GM19240 (cell line): Measurements from ENCODE around the gene STAG1.
"Not testable (repeated sequence)": the region's sequence is repeated elsewhere in the genome, so short reads cannot be mapped to it uniquely, and the experiment has no call there.

Experiments used
- DNase-seq: peaks from one replicate; pipeline ENCODE4 v3.0.0; 2011; ENCODE audit warnings: low spot score; ENCODE audit not compliant: insufficient read length

The STAG1 gene

DNA sequence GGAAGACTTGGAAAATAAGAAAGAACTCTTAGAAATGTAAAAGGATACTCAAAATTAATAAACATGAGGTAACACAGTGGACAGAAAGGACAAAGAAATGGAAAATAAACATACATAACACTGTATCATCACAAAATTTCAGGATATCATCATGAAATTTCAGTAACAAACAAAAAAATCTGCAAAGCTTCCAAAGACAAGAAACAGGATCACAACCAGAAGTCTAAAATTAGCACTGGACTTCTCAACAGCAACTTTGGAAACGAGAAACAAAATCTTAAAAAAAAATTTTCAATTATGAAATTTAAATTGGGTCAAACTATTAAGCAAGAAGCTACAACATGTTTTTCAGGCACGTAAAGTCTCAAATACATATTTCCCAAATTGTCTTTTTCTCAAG, 238.8 kb downstream of the STAG1 start:
- DNase-seq = no peak

DNA sequence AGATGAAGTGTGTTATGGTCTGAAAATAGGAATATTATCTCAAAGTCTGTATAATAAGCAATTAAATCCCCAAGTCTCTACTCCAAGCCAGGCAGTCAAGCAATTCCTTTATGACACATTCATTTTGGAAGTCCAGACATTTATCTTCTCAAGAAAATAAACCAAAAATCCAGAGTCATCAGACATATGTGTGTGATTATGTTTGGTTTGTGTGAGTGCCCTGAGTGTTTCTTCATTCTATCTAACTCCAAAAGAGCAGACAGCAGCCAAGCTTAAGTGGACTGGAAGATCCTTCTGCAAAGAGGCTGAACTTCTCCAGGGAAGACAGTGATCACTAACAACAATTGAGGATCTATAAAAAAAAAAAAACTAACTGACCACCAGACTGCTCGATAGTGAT, 239.8 kb downstream of the STAG1 start:
- no peak for DNase-seq

DNA sequence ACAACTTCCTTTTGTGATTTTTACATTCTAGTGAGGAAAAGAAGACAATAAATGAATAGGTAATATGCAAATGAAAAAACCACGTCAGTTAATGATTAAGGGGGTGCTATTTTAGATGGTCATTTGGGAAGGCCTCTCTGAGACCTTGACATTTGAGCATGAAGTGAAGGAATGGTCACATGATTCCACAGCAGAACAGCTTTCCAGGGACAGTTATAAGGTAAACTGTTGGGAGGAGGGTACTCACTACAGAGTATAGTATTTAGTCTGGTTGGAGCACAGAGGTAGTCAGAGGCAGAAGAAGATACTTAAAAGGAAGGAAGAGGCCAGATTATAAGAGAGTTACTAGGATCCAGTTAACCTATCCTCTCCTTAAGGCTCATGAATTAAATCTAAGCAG, 246.5 kb downstream of the STAG1 start:
- DNase-seq = no peak

DNA sequence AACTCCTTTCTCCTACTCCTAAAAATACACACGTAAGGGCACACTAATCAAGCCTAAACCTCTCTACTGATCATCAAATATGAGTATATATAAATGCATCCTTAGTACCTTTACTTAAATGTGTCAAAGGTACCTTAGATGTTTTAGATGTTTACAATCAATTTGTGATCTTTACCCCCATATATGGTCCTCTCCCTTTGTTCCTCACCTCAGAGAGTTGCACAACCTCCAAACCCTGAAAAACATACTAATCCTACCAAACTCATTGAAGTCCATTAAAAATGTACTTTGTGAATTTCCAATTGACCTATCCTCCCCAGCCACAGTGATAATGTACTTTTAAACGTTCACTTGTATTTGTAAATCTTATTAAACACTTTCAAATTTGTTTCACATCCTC, 249.1 kb downstream of the STAG1 start:
- no peak for DNase-seq

DNA sequence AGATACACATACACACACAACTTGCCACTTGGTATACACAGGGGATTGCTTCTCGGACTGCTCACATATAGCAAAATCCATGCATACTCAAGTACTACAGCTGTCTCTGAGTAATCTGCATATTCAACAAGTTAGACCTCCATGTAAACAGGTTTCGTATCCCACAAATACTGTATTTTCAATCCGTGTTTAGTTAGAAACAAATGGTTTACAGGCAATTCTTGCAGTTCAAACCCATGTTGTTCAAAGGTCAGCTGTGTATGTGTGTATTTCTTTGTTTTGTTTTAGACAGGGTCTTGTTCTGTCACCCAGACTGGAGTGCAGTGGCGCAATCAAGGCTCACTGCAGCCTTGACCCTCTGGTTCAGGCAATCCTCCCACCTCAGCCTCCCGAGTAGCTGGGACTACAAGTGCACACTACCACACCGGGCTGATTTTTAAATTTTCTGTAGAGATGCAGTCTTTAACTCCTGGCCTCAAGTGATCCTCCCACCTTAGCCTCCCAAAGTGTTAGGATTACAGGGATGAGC, 253.2 kb downstream of the STAG1 start:
- DNase-seq = no peak

DNA sequence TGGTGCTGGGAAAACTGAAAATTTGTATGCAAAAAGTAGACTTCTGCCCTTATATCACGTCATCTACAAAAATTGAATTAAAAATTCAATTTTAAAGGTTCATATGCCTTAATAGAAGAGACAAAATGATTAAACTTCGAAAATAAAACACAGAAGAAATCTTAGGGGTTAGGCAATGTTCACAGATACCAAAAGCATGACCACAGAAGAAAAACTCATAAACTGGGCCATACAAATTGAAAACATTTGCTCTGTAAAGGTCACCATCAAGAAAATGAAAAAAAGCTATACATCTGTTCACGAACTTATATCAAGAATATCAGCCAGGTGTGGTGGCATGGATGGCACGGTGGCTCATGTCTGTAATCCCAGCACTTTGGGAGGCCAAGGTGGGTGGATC, 257.0 kb downstream of the STAG1 start:
- no peak for DNase-seq

DNA sequence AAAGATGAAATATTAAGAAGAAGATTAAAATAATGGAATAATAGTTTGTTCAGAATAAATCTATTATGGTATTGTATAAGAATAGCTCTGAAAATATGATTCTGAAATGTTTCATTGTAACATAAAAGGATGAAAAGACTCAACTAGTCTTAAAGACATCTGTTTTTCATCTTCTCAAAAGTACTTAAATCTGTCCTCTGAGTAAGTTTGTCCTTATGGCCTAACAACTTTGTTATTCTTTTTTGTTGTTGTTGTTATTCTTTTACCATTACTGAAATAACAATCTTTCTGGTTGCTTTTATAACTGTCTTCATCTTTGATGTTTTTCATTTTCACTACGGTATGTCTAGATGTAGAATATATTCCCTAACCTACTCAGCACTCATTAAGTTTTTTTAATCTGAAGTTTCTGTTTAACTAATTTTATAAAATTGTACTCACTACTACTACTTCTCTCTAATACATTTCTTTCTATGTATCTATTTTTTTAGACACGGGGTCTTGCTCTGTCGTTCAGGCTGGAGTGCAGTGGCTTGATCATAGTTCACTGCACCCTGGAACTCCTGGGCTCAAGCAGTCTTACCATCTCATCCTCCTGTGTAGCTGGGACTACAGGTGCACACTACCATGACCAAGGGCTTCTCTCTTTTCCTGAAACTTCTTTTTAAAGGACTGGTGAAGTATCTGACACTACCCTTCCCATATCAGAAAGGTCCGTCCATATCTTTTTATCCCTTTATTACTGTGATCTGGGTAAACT, 261.4 kb downstream of the STAG1 start:
- DNase-seq = no peak

DNA sequence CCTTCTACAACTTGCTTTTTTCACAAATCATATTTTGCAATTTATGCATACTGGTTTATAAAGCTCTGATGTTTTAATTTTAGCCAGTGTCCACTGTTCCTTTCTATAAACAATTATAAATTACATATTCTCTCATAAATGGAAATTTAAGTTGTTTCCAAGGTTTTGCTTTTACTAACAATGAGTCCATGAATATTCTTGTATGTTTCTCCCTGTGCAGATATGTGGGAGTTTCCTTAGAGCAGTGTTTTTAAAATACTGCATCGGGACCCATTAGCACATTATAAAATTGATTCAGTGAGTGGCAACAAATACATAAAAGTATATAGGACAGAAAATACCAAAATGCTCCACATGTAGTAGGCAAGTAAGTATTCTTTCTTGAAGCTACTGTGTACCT, 266.4 kb downstream of the STAG1 start:
- no peak for DNase-seq

DNA sequence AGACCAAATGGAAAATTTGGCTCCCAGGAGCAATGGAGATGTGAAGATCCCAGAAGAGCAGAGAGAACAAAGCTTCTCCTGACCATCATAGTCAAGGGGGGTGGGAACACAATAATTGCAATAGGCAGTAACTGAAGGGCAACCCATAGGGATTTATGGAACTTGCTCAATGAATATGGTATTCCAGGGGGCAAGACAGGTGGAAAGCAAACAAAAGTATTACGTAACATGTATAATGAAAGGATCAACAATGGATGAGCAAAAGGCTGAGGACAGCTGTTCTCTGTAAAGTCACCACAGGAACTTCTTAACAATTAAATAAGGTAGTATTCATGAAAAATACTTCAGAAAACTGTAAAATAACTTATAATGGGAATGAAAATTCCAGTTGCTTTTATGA, 275.9 kb downstream of the STAG1 start:
- no peak for DNase-seq

DNA sequence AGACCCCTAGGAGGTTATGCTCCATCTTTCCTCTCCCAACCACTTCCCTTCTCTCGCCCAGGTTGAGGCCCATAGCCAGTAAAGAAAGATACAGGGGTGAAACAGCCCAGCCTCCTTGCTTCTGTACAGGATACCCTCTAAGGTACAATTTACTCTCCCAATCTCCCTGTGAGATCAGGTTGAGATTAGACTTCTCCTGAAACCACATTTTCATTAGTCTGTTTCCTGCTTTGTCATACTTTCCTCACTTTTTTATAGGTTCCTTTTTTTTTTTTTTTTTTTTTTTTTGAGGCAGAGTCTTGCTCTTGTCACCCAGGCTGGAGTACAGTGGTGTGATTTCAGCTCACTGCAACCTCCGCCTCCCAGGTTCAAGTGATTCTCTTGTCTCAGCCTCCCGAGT, 277.3 kb downstream of the STAG1 start:
- DNase-seq = not testable (repeated sequence)

DNA sequence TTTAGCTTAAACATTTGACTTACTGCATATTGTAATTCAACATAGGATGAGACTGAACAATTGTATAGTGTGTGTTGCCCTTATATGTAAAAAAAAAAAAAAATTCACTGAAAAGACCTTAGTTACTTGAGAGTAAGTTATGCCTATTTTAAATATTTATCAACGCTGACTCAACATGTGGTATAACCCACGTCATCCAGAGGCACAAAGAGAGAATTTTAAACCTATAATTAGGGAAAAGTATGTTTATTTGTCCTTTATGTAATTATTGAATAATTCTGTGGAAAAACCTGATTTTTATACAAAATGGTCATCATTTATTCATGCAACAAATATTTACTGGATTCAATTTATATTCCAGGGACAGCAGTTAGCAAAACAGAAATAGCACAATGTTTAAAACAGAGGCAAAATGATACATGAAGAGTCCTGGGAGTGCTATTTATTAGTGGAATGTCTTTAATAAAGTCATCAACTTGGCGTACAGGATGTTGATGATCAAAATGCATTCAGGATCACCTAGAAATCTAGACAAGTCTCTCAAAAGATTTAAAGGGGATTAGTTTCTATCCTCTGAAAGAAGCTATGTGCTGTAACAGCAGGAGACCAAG, 278.4 kb downstream of the STAG1 start:
- no peak for DNase-seq

DNA sequence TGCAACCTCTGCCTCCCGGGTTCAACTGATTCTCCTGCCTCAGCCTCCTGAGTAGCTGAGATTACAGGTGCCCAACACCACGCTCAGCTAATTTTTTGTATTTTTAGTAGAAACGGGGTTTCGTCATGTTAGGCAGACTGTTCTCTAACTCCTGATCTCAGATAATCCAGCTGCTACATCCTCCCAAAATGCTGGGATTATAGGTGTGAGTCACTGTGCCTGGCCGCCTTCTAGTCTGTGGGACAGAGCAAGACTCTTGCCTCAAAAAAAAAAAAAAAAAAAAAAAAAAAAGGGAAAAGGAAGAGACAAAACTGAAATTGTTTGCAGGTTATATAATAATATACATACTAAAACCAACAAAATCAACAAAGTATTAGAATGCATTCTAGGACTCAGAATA, 286.9 kb downstream of the STAG1 start:
- no peak for DNase-seq

DNA sequence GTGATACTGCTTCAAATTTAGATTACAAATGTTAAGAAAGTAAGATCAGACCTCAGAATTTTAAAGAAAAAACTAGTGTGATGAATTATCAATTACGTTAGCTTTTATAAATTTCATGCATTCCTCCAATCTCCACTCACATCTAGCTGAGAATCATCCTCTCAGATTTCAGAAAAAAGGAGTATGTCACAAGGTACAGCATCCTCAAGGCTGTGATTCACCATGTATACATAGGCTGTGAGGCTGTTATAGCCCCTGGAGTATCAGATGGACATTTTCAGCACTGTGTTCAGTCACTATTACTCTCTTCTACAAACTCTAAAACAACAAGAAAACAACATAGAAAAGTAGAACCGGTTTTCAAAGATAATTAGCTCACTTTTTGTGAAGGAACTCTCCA, 287.7 kb downstream of the STAG1 start:
- DNase-seq = no peak

DNA sequence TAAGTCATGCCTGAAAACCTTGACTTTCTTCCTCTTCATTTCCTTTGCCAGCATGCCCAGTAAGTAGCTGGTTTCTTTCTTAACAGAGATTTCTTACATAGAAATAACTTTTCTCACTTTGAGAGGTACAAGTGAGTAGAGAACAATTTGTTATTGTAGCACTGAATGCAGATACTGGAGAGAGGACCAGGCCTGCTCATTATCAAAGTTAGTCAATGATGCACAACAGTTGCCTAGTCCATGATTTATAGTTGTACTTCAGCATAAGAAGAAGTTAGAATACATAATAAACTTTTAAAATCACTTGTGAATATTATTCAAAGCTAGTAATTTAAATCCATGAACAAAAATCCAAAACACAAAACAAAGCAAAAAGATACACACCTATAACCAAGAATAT, 289.0 kb downstream of the STAG1 start:
- DNase-seq = no peak

DNA sequence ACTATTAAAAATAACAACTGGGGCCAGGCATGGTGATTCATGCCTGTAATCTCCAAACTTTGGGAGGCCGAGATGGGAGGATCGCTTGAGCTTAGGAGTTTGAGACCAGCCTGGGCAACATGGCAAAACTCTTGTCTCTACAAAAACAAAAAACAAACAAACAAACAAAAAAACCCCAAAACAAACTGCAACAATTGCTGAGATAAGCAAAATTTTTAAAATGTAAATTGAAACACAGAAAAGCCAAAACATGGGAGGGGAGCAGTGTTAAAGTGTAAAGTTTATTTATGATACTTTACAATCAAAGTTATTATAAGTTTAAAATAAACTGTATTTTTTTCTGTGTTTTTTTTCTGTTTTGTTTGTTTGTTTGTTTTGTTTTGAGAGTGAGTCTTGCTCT, 294.4 kb downstream of the STAG1 start:
- no peak for DNase-seq

DNA sequence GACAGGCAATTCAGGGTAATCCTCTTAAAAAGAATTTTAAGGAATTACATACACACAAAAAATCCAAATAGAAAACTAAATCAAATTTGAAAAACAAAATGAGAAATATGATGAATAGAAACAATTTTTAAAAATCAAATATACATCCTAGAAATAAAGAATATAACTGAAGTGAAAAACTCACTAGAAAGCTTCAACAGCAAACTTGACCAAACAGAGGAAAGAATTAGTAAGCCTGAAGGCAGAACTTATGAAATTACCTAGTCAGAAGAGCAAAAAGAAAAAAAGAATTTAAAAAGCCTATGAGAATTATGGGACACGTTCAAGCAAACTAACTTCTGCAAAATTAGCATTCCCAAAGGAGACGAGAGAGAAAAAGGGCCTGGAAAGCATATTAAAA, 296.0 kb downstream of the STAG1 start:
- no peak for DNase-seq

DNA sequence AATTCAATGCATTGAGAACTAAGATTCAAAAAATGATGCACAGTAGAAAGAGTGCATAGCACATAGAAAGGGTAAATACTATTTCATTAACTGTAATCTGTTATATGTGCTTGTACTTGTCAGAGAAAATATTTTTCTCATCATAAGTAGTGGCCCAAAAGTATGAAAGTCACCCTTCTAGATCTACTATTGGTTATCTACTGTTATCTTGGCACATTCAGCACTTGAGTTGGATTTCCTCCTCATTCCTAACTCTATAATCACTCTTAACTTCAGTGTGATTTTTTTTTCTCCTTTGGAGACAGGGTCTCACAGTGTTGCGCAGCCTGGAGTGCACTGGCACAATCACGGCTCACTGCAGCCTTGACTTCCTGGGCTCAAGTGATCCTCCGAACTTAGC, 307.6 kb downstream of the STAG1 start:
- DNase-seq = no peak

DNA sequence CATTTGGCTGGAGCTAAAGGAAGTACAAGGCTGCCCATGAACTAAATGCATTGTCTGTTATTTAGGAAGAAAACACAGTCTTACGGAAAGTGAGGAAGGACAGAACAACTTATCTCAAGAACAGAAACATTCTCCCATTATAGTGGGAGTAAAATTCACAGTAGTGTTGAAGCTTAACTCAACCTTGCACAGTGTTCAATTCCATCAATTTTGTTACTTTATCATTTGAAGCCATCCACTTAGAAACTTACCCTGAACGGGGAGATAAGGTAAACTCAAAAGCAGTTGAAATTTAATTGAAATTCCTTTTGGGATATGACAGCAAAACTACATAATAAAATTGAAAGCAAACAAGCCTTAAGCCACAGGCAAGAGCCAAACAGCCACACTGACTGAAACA, 315.1 kb downstream of the STAG1 start:
- DNase-seq = no peak

DNA sequence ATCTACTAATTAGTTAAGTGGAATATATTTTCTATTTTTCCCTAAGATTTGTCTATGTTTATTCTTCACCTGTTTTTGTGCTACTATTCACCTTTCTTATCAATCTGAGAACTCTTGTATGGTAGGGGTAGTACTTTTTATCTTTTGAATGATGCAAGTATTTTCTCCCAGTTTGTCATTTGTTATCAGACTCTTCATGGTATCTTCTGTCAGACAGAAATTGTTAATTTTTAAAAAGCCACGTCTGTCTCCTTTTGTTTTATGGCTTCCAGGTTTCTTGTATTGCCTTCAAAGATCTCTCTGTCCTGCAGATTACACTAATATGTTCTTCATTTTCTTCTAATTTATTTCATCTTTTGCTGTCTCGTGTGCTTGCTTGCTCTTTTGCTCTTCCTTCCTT, 317.7 kb downstream of the STAG1 start:
- no peak for DNase-seq

DNA sequence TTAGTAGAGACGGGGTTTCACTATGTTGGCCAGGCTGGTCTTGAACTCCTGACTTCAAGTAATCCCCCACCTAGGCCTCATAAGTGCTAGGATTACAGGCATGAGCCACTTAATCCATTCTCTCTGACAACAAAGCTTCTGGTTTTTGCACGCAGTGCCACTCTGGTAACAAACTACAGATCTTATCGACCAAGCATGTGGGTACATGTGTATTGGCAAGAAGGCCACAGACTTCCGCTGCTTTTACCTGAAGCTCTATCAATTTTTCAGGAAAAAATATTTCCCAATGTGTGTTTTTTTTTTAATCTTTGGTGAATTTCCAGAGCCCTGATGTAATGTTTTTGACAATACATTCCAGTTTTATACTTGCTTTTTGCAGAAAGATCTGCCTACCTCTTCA, 319.5 kb downstream of the STAG1 start:
- DNase-seq = no peak

DNA sequence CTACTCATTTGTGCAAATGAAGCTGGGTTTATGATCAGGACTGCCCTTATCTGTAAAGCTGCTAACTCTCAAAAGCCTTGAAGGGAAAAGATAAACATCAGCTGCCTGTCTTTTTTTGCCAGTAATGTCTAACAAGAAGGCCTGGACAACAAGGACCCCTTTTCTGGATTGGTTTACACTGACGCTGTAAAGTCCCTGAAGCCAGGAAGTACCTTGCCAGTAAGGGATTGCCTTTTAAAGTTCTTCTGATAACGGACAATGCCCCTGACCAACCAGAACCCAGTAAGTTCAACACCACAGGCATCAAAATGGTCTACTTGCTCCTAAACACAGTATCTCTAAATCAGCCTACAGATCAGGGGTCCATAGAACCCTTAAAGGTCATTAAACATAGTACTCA, 324.0 kb downstream of the STAG1 start:
- DNase-seq = no peak

DNA sequence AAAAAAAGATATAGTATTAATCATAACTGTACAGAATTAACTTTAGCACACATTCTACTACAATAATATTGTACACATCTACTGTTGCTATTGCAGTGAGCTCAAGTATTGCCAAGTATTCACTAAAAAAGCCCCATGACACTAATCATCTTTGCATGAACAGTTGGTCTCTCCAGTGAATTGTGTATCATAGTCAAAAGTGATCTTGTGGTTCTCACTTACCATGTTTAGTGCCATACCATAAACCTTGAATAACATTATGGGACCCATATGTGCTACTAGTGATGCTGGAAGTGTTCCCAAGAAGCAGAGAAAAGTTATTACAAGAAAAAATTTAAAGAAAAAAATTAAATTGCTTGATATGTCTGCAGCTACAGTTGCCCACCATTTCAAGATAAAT, 324.9 kb downstream of the STAG1 start:
- no peak for DNase-seq

DNA sequence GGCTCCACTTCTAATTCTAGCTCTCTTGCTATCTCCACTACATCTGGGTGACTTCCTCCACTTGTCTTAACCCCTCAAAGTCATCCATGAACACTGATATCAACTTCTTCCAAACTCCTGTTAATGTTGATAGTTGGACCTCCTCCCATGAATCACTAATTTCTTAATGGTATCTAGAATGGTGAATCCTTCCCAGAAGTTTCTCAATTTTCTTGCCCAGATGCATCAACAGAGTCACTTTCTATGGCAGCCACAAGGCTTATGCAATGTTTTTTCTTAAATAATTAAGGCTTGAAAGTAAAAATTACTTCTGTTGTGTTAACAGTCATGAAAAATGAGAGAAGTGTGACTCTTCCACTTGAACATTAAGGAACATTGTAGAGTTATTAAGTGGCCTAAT, 337.7 kb downstream of the STAG1 start:
- no peak for DNase-seq
